ENCODE results near the gene ZNF546.

The ZNF546 gene

GRCh38 chr19:39987167-39987566 lies 9.7 kb upstream of the ZNF546 start:
- DNase-seq (ENCODE audit: low read depth): no peak
- TF ChIP-seq CTCF (IDR thresholded peaks at IDR 0.05; ENCODE audit: control insufficient read depth, extremely low read depth, insufficient read depth): no peak
- no peak overlapping the region for H3K4me3 ChIP-seq (ENCODE audit: low read depth, low read length)

- no peak overlapping the region for H3K4me3 ChIP-seq (ENCODE audit: low read depth, low read length)
- no peak for DNase-seq (ENCODE audit: low read depth)
- TF ChIP-seq CTCF (IDR thresholded peaks at IDR 0.05; ENCODE audit: control insufficient read depth, extremely low read depth, insufficient read depth): no peak
Measured at GRCh38 chr19:39987596-39987995, 9.3 kb upstream of the ZNF546 start.

GRCh38 chr19:39993605-39994004 lies 3.3 kb upstream of the ZNF546 start:
- no peak for TF ChIP-seq CTCF (IDR thresholded peaks at IDR 0.05; ENCODE audit: control insufficient read depth, extremely low read depth, insufficient read depth)
- no peak overlapping the region for H3K4me3 ChIP-seq (ENCODE audit: low read depth, low read length)
- no peak for DNase-seq (ENCODE audit: low read depth)

GRCh38 chr19:39994361-39994760 lies 2.5 kb upstream of the ZNF546 start:
- no peak overlapping the region for H3K4me3 ChIP-seq (ENCODE audit: low read depth, low read length)
- no peak for TF ChIP-seq CTCF (IDR thresholded peaks at IDR 0.05; ENCODE audit: control insufficient read depth, extremely low read depth, insufficient read depth)
- DNase-seq (ENCODE audit: low read depth): no peak

GRCh38 chr19:39995794-39996193 lies 1.1 kb upstream of the ZNF546 start:
- H3K4me3 ChIP-seq (ENCODE audit: low read depth, low read length): peak overlapping the region; percentile 61
- DNase-seq (ENCODE audit: low read depth): no peak
- no peak for TF ChIP-seq CTCF (IDR thresholded peaks at IDR 0.05; ENCODE audit: control insufficient read depth, extremely low read depth, insufficient read depth)

GRCh38 chr19:39996218-39996810 lies 546 bp upstream of the ZNF546 start:
- peak overlapping the region; percentile 61 for H3K4me3 ChIP-seq (ENCODE audit: low read depth, low read length)
- no peak for DNase-seq (ENCODE audit: low read depth)
- TF ChIP-seq CTCF (IDR thresholded peaks at IDR 0.05; ENCODE audit: control insufficient read depth, extremely low read depth, insufficient read depth): no peak

GRCh38 chr19:39997638-39998216 lies 867 bp downstream of the ZNF546 start:
- no peak for DNase-seq (ENCODE audit: low read depth)
- peak overlapping the region; percentile 61 for H3K4me3 ChIP-seq (ENCODE audit: low read depth, low read length)
- no peak for TF ChIP-seq CTCF (IDR thresholded peaks at IDR 0.05; ENCODE audit: control insufficient read depth, extremely low read depth, insufficient read depth)

Data from LNCaP clone FGC (cell line).